Measurements from ENCODE around the gene TIAM1.
A peak's percentile ranks its signal among the peaks of the same experiment; 100 is the strongest.
"Not testable (repeated sequence)": the region's sequence is repeated elsewhere in the genome, so short reads cannot be mapped to it uniquely, and the experiment has no call there.

Gene TIAM1

GRCh38 chr21:31248598-31248997 lies 95.5 kb downstream of the TIAM1 start:
- no peak for DNase-seq

GRCh38 chr21:31243611-31244010 lies 100.5 kb downstream of the TIAM1 start:
- no peak for DNase-seq

DNA sequence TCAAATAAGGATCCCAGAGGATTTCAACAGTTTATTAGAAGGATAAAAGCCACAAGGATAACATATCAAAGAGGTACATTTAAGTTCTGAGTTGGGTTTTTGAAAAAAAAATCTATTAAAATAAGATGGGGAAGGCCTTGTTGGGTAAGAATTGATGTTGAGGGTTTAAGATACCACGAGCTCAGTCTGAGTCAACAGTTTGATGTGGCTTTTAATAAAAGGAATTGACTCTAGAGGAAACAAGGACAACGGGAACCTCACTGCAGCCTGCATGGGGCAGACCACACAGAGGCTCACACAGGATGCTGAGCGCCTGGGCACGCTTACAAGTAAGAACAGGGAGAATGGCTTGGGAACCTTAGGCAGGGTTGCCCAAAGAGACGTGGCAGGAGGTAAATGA lies 107.5 kb downstream of the TIAM1 start:
- no peak for DNase-seq

GRCh38 chr21:31235671-31236450 lies 108.2 kb downstream of the TIAM1 start:
- peak; percentile 49 for DNase-seq

- DNase-seq: peak; percentile 49
Observed at GRCh38 chr21:31234936-31235335, 109.1 kb downstream of the TIAM1 start.

GRCh38 chr21:31233711-31234110 lies 110.3 kb downstream of the TIAM1 start:
- DNase-seq: peak; percentile 15

- no peak for DNase-seq
Observed at GRCh38 chr21:31232344-31232743, 111.7 kb downstream of the TIAM1 start.

DNA sequence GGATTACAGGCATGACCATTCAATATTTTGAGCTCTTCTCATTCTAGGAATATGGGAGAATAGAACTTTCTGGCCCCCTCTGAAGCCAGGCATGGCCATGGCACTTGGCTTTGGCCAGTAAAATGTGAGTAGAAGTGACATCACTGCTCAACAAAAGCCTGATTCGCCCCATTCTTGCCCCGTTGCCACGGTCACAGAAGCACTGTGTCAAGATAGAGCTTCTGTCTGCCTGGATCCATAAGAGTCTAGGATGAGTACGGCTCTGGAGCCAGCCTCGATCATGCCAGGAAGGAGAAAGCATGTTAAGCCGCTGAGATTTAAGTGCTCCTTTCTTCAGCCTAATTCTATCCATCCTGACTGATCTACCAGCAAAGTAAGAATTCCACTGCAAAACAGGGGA lies 113.1 kb downstream of the TIAM1 start:
- no peak for DNase-seq

- not testable (repeated sequence) for DNase-seq
Observed at GRCh38 chr21:31228723-31229122, 115.3 kb downstream of the TIAM1 start.

DNA sequence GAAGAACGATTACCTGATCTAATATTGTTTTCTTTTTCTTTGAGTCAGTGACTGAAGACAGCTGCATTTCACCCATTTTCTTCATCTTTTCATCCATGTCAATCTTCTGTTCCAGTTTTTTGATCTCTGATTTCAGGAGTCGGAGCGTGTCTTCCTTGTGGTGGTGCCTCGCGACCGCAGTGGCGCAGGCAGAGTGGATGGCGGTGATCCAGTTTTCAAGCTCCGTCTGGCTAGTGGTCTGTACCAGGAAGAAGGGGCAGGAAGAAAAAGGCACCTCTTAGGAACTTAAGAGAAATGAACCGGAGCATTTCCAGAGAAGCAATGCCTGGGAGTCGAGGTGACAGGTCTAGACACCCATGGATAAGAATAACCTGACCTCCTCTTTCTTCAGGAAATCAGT lies 118.3 kb downstream of the TIAM1 start:
- DNase-seq: no peak

DNA sequence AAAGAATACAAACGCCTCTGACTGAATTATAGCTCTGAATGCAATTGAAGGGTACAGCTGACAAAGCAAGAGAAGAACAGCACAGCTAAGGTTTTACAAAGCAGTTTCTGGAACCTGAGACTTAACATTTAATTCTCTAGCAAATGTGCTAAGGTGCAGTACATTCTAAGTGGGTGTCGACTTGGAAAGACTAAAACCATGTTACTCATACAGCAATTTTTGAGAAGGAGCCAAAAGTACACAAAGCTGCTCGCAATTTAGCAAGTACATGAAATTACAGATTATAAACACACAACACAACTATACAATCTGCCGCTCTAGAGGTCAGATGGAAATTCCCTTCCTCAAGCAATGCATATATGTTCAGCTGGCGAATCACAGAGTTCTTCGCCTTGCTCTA lies 121.9 kb downstream of the TIAM1 start:
- DNase-seq: no peak

DNA sequence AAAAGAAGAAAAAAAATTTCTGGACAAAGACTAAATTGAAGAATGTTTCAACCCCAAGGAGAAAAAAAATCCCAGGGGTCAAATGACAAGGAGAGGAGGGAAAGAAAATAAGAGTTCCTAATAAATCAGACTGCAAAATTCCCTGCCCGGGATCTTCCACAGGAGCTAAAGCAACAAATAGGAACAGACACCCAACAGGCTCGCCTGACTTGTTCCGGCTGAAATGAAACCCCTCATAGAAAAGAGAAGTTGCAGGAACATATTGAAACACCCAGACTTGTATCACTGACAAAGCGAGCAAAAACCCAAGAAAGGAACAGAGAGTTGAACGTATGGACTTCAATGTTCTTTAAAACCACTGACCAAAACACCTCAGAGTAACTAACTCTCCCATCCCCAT lies 123.0 kb downstream of the TIAM1 start:
- no peak for DNase-seq

DNA sequence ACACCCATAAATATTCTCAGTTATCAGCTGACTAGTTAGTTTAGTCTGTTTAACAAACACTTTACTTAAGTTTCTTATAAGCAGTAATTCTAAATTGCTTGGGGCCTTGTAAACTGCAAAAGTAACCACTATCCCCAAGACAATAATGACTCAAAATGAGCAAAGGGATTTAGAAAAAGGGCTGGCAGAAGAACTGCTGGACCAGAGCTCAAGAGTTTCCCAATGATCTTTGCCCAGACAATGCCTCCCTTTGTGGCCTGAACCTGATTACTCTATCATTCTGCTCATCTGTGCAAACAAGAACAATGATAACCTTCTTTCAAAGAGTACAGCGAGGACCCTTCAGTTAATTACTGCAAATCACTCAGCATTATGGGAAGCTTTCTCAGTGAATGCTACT lies 123.5 kb downstream of the TIAM1 start:
- DNase-seq: no peak

DNA sequence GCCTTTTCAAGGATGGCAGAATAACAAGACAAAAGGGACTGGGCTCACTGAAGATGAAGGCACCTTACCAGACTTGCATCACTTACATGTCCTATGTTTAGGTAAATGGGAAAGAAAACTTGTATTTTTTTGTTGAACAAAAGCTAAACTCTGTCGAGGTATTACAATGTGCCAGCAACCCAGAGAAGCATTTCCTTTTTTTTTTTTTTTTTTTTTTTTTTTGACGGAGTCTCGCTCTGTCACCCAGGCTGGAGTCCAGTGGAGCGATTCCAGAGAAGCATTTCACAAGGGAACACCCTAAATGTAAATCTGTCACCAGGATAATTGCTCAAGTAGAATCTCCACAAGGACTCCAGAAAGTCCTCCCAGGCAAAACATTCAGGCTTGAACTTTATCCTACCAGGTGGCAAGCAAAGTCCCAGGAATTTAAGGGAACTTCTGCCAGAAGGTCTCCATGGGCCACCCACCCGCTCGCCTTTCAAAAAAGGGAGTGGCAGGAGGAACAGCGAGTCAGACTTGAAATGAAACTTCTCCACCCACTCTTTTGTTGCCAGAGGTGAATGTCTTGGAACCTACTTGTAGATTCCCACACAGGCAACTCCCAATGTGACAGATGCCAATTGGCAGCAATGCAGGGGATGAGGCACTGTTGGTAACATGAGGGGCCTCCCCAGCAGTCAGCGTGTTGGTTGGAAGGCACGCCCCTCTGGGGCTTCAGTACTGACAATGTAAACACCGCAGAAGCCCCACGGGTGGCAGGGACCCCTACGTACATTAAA lies 125.0 kb downstream of the TIAM1 start:
- peak; percentile 35 for DNase-seq

GRCh38 chr21:31216206-31216605 lies 127.9 kb downstream of the TIAM1 start:
- DNase-seq: no peak

DNA sequence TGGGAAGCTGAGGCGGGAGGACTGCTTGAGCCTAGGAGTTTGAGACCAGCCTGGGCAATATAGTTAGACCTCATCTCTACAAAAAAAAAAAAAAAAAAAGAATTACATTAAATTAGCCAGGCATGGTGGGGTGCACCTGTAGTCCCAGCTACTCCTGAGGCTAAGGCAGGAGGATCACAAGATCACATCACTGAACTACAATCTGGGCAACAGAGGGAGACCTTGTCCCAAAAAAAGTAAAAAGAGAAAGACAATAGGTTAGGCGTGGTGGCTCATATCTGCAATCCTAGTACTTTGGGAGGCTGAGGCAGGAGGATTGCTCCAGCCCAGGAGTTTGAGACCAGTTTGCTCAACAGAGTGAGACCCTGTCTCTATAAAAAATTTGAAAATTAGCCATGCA lies 130.3 kb downstream of the TIAM1 start:
- no peak for DNase-seq

- no peak for DNase-seq
Observed at GRCh38 chr21:31211836-31212235, 132.2 kb downstream of the TIAM1 start.

DNA sequence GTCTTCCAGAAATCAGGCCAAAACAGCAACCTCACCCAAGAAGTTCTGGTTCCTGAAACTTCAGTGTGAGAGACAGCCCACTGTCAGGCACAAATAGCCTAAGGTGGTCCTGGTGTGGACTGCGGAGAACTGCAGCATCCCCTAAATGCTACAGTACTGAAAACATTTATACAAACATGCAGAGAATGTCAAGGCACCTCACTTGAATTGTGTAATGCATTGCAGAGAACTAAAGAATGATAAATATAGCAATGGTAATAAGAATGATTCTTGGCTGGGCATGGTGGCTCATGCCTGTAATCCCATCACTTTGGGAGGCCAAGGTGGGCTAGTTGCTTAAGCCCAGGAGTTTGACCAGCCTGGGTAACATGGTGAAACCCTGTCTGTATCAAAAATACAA lies 138.6 kb downstream of the TIAM1 start:
- DNase-seq: no peak

DNA sequence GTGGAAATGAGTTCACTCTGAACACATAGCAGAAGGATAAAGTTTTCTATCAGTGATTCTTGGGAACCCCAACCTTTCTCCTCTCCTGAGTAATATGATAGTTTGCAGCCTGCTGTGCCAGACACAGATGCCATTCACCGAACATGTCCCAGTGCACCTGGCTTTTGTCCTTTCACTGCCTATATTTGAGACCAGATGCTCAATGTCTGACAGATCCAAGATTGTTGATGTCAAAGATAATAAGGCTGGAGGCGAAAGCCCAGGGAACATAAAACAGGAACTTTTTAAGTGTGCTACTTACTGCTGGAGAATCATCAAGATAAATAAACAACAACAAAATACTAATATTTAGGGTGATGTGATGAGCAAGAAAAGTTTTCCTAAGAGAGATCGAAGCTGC lies 139.3 kb downstream of the TIAM1 start:
- DNase-seq: no peak

DNA sequence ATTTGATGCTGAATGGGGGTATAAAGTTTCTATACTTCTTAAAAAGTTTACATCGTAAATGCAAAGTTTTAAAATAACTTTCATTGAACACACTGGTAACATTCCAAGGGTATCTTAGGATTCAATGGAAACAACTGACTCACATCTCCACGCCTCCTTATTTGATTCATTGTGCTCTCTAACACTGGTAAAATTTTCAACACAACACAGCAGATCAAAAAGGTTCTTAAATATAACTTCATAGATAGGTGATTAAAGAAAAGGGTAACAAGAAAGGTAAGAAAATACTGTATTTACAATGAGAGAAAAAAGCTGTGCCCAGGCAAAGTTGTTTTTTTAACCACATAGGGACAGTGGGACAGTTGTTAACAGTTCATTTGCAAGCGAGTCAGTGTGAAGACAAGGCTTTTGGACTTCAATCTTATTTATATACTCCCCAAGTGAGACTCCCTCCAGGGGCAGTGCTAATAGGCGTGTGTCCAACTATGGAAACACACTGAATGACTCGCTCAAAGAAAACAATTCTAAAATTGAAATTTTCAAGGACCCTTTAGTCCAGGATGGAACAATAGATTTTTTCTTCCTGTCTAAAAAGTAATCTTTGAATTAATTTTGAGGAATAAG lies 140.5 kb downstream of the TIAM1 start:
- DNase-seq: no peak

- DNase-seq: no peak
Observed at GRCh38 chr21:31201548-31201947, 142.5 kb downstream of the TIAM1 start.

DNA sequence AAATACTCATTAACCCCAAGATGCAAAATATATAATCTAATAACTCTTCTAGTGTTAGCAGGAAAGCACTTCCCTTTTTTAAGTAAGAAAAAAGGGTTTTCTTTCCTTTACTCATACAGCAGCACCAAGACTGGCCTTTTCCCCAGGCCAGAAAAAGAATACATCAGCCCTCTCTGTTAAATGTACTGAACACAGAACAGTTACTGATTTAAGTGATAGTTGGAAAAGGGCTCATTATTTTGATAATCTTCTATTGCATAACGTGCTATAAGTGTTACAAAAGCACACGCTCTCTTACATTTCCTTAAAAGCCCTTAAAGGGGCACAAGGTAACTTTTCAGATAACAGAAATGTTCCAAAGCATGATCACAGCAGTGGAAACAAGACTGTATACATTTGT lies 142.9 kb downstream of the TIAM1 start:
- DNase-seq: no peak

- DNase-seq: peak; percentile 53
Observed at GRCh38 chr21:31198575-31198974, 145.5 kb downstream of the TIAM1 start.

DNA sequence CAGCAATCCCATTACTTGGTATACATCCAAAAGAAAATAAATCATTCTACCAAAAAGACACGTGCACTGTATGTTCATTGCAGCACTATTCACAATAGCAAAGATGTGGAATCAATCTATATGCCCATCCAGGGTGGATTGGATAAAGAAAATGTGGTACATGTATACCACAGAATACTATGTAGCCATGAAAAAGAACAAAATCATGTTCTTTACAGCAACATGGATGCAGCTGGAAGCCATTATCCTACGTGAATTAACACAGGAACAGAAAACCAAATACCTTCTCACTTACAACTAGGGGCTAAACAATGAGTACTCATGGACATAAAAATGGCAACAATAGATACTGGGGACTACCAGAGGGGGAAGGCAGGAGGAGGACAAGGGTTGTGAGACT lies 147.3 kb downstream of the TIAM1 start:
- DNase-seq: no peak
